Erythroblast (primary cell): ENCODE data around the gene ATXN7.

ENCODE experiments used
- GATA1 ChIP-seq: IDR thresholded peaks from 2 replicates; pipeline ENCODE4 v1.6.1; 2011; ENCODE audit warnings: low read depth, mild to moderate bottlenecking, control low read depth, low read length, moderate library complexity
- POLR2A ChIP-seq: IDR thresholded peaks from 2 replicates; pipeline ENCODE4 v1.6.1; 2011; ENCODE audit warnings: mild to moderate bottlenecking, low read length

DNA sequence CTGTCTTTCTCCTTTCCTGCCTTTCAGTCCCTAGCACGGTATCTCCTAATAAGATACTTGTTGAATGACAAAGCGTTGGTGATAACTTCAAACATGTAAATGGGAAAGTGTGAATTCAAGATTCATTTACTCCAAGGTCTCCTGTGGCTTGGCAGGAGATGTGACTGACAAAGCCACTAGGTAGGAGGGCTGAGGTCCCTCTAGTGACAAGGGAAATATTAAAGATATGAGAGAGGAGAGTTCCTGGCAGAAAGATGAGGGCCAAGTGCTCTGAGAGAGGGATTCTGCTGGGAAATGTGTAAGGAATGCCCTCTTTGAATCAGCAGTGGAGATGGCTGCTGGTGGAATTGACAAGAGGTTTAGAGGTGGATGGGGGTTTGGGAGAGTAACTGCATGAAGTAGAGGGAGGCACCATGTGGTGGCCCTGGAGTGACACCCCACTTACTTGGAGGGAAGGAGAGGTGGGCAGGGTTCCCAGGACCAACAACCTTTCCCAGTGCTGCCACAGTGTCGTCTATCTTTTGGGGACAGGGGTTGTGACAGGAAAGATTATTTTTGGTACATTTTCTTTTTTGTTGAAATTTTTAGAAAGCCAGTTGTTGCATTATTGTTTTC, 91.5 kb downstream of the ATXN7 start:
- TF ChIP-seq POLR2A: no peak
- no peak for TF ChIP-seq GATA1
